ENCODE results near the gene KDM4C. TPM values are rescaled to one million over a fixed set of nuclear protein-coding genes. Genes with fewer than 3 reads are reported as not detected.
A peak's percentile ranks its signal among the peaks of the same experiment; 100 is the strongest.

Gene KDM4C
- total and polyA plus RNA-seq, 2 of the 8 experiments (the other 6 are each of a cell fraction or from before 2014, with no cell fraction given) = 13.0 to 26.1 TPM

- WGBS, 2 experiments (ENCODE audit: extremely low coverage in 1 of 2, insufficient coverage in 1 of 2, insufficient read length in 1 of 2, insufficient replicate concordance in 2 of 2, low coverage in 1 of 2, low lambda C conversion rate in 2 of 2, missing lambda C conversion rate in 1 of 2) = 88% methylated on average over 4 of the region's 4 CpGs; no CpG with 5 or more reads in 1 of the 2 experiments
- no peak overlapping the region for H3K14ac ChIP-seq (ENCODE audit: insufficient read length)
- 0 out of 2 replicates have a peak overlapping the region, but pooled peaks have one; percentile 75 for H2BK20ac ChIP-seq (ENCODE audit: low read length)
- FAIRE-seq = no peak
- H3K23me2 ChIP-seq (ENCODE audit: low read depth, low read length) = peaks cover 11% of the 10 kb centered on the region
- no peak overlapping the region for H3K4ac ChIP-seq (replicated peaks; ENCODE audit: insufficient read length, low read depth, low read length)
- no peak overlapping the region for H3K56ac ChIP-seq (replicated peaks; ENCODE audit: insufficient read length, low read depth, low read length)
- peak overlapping the region; percentile 29 for H4K5ac ChIP-seq (ENCODE audit: insufficient read length, low read depth, low read length)
- H3K23ac ChIP-seq (ENCODE audit: insufficient read length) = no peak overlapping the region
- H3K18ac ChIP-seq (ENCODE audit: extremely low read depth, low read length) = peak overlapping the region; percentile 25; the same call in 1 of the 2 replicates
- no peak overlapping the region for H4K8ac ChIP-seq (ENCODE audit: extremely low read depth, insufficient read depth, low read length)
- H3K27ac ChIP-seq (ENCODE audit: low read depth, low read length) = no peak overlapping the region
- H2AFZ ChIP-seq (ENCODE audit: low read length) = no peak overlapping the region
- H3K9me3 ChIP-seq (ENCODE audit: insufficient read depth in 2 of 2, low read depth in 1 of 2, low read length in 1 of 2) = no peaks in the 10 kb centered on the region
- H3K9ac ChIP-seq (replicated peaks in 1 of 4; ENCODE audit: extremely low read depth in 1 of 4, low read depth in 3 of 4, low read length in 3 of 4) = no peak overlapping the region
- no peaks in the 10 kb centered on the region for H3K27me3 ChIP-seq (replicated peaks in 1 of 4; ENCODE audit: control insufficient read depth in 3 of 4, extremely low read depth in 1 of 4, insufficient read depth in 3 of 4, low read length in 3 of 4)
- TF ChIP-seq SP4 (IDR thresholded peaks at IDR 0.05; ENCODE audit: low read length) (no peak), SIN3A (conservative IDR thresholded peaks at IDR 0.05 in 1 of 2, IDR thresholded peaks at IDR 0.05 in 1 of 2; ENCODE audit: low read depth in 1 of 2, low read length in 2 of 2) (no peak), SIRT6 (IDR thresholded peaks at IDR 0.05; ENCODE audit: low read length) (no peak), SP1 (IDR thresholded peaks at IDR 0.05; ENCODE audit: low read depth, low read length) (no peak), KDM4A (IDR thresholded peaks at IDR 0.05; ENCODE audit: low read depth, low read length, severe bottlenecking) (no peak), RXRA (IDR thresholded peaks at IDR 0.05; ENCODE audit: insufficient read depth, low read depth, low read length) (no peak), HDAC2 (IDR thresholded peaks at IDR 0.05; ENCODE audit: borderline replicate concordance in 1 of 2, low read depth in 2 of 2, low read length in 2 of 2) (no peak), ATF3 (IDR thresholded peaks at IDR 0.05; ENCODE audit: insufficient read depth, low read depth, low read length) (no peak), TEAD4 (IDR thresholded peaks at IDR 0.05; ENCODE audit: low read depth, low read length) (no peak), SP2 (IDR thresholded peaks at IDR 0.05; ENCODE audit: low read length) (no peak), E2F6 (IDR thresholded peaks at IDR 0.05) (no peak)
- no peaks in the 10 kb centered on the region for H4K20me1 ChIP-seq (replicated peaks in 1 of 2; ENCODE audit: control insufficient read depth in 1 of 2, insufficient read depth in 2 of 2, low read length in 2 of 2)
- POLR2A ChIA-PET (ENCODE audit: partially characterized antibody) = interaction anchor here (0.9 to 1.0 kb wide), 2 partner anchors 10 to 67 kb away, joined by 3 read pairs; no protein-coding TSS in a partner anchor
- H3K4me1 ChIP-seq (replicated peaks in 1 of 4; ENCODE audit: control insufficient read depth in 3 of 4, insufficient read depth in 4 of 4, low read length in 3 of 4) = peaks cover 3 to 16% (median 9%) of the 10 kb centered on the region in 4 experiments; a peak in 5 of 7 replicates
- peak overlapping the region; percentile 45; the same call in 1 of the 2 replicates for H2AK5ac ChIP-seq (ENCODE audit: low read depth, low read length)
- no peak for DNase-seq (ENCODE audit: low read depth in 1 of 2, low spot score in 2 of 2)
- H2BK12ac ChIP-seq (ENCODE audit: low read depth, low read length) = peak overlapping the region; percentile 44; the same call in 1 of the 2 replicates
- no peak overlapping the region for H3K4me2 ChIP-seq (ENCODE audit: insufficient read depth in 1 of 2, low read depth in 2 of 2, low read length in 2 of 2)
- H2BK120ac ChIP-seq (replicated peaks; ENCODE audit: low read depth, low read length) = no peak overlapping the region
- H2BK15ac ChIP-seq (ENCODE audit: low read length) = no peak overlapping the region
- H3K79me1 ChIP-seq (ENCODE audit: low read depth, low read length) = peaks cover 6% of the 10 kb centered on the region
- CTCF ChIA-PET (ENCODE audit: partially characterized antibody) = interaction anchor here (1.0 to 1.3 kb wide), 2 partner anchors 22 to 35 kb away, joined by 3 to 4 read pairs; no protein-coding TSS in a partner anchor
- peaks cover 10 to 68% of the 10 kb centered on the region in 2 experiments for H3K79me2 ChIP-seq (ENCODE audit: control insufficient read depth in 1 of 2, insufficient read depth in 2 of 2, low read length in 2 of 2)
- H3K4me3 ChIP-seq (ENCODE audit: extremely low read depth in 1 of 4, insufficient read depth in 2 of 4, low read depth in 3 of 4, low read length in 4 of 4) = no peak overlapping the region
- H2BK5ac ChIP-seq (ENCODE audit: low read depth, low read length) = peak overlapping the region; percentile 77; the same call in 1 of the 2 replicates
- peak overlapping the region; percentile 83 for H4K91ac ChIP-seq (replicated peaks; ENCODE audit: insufficient read length, low read length)
- no peaks in the 10 kb centered on the region for H3K36me3 ChIP-seq (ENCODE audit: control insufficient read depth in 2 of 4, insufficient read depth in 4 of 4, low read length in 3 of 4)
These were observed 3.5 kb downstream of the KDM4C start for GRCh38 chr9:6761306-6761705.

All from H1 (cell line).